NT2/D1 (cell line): Measurements from ENCODE around the gene CACNA2D3.

Experiments used
- DNase-seq: peaks from one replicate; pipeline ENCODE4 v3.0.0-alpha.2; 2011; ENCODE audit warnings: low read depth, low spot score
- H3K27me3 ChIP-seq: 2 replicates; pipeline ENCODE4 v1.6.0; 2011; ENCODE audit warnings: mild to moderate bottlenecking; ENCODE audit not compliant: insufficient read length, insufficient read depth
- H3K36me3 ChIP-seq: 2 replicates; pipeline ENCODE4 v1.6.1; 2011; ENCODE audit warnings: mild to moderate bottlenecking, low read length, mixed read lengths; ENCODE audit not compliant: insufficient read depth, insufficient read length
- H3K4me1 ChIP-seq: 2 replicates; pipeline ENCODE4 v1.5.1; 2011; ENCODE audit not compliant: insufficient read depth, insufficient read length
- H3K4me3 ChIP-seq: 2 replicates; pipeline ENCODE4 v1.5.1; 2011; ENCODE audit warnings: low read depth; ENCODE audit not compliant: insufficient read length
- H3K9ac ChIP-seq: 2 replicates; pipeline ENCODE4 v1.6.0; 2011; ENCODE audit warnings: low read depth; ENCODE audit not compliant: insufficient read length
- H3K9me3 ChIP-seq: 2 replicates; pipeline ENCODE4 v1.5.1; 2011; ENCODE audit warnings: mild to moderate bottlenecking, low read length; ENCODE audit not compliant: insufficient read depth
- SUZ12 ChIP-seq: IDR thresholded peaks from 2 replicates; pipeline ENCODE4 v1.6.1; 2011; ENCODE audit not compliant: insufficient read length, insufficient read depth; ENCODE audit errors: extremely low read depth
- YY1 ChIP-seq: IDR thresholded peaks from 2 replicates; pipeline ENCODE4 v1.6.1; 2011; ENCODE audit not compliant: insufficient read length, insufficient read depth
- ZNF274 ChIP-seq: IDR thresholded peaks from 2 replicates; pipeline ENCODE4 v1.6.1; 2011; ENCODE audit warnings: mild to moderate bottlenecking, low read depth, low read length

CACNA2D3 gene

GRCh38 chr3:54563501-54564200 lies 441.3 kb downstream of the CACNA2D3 start:
- Histone ChIP-seq H3K9ac (no peak overlapping the region), H3K4me3 (no peak overlapping the region), H3K27me3 (no peaks in the 10 kb centered on the region)

GRCh38 chr3:54564374-54564925 lies 442.1 kb downstream of the CACNA2D3 start:
- H3K36me3 ChIP-seq = no peaks in the 10 kb centered on the region
- no peak overlapping the region for H3K4me3 ChIP-seq
- H3K27me3 ChIP-seq = no peaks in the 10 kb centered on the region
- no peak for DNase-seq
- no peaks in the 10 kb centered on the region for H3K9me3 ChIP-seq
- H3K9ac ChIP-seq = no peak overlapping the region
- H3K4me1 ChIP-seq = no peaks in the 10 kb centered on the region
- no peak for TF ChIP-seq YY1
- no peak for TF ChIP-seq ZNF274
- no peak for TF ChIP-seq SUZ12

More at GRCh38 chr3:54563501-54564200, 441.3 kb downstream of the CACNA2D3 start:
- no peaks in the 10 kb centered on the region for H3K4me1 ChIP-seq
- TF ChIP-seq ZNF274 (no peak), YY1 (no peak), SUZ12 (no peak)
- no peaks in the 10 kb centered on the region for H3K9me3 ChIP-seq
- no peak for DNase-seq
- no peaks in the 10 kb centered on the region for H3K36me3 ChIP-seq

GRCh38 chr3:54565956-54566355 lies 443.6 kb downstream of the CACNA2D3 start:
- no peaks in the 10 kb centered on the region for H3K9me3 ChIP-seq
- H3K9ac ChIP-seq = no peak overlapping the region
- H3K27me3 ChIP-seq = no peaks in the 10 kb centered on the region
- no peaks in the 10 kb centered on the region for H3K4me1 ChIP-seq
- no peak for TF ChIP-seq SUZ12
- TF ChIP-seq ZNF274 = no peak
- TF ChIP-seq YY1 = no peak
- H3K36me3 ChIP-seq = no peaks in the 10 kb centered on the region
- no peak overlapping the region for H3K4me3 ChIP-seq
- DNase-seq = no peak

- Histone ChIP-seq H3K36me3 (no peaks in the 10 kb centered on the region), H3K4me1 (no peaks in the 10 kb centered on the region), H3K4me3 (no peak overlapping the region), H3K9me3 (no peaks in the 10 kb centered on the region), H3K9ac (no peak overlapping the region), H3K27me3 (no peaks in the 10 kb centered on the region)
- no peak for TF ChIP-seq SUZ12
- no peak for TF ChIP-seq ZNF274
- TF ChIP-seq YY1 = no peak
- DNase-seq = no peak
Observed at GRCh38 chr3:54567949-54568348, 445.6 kb downstream of the CACNA2D3 start.

DNA sequence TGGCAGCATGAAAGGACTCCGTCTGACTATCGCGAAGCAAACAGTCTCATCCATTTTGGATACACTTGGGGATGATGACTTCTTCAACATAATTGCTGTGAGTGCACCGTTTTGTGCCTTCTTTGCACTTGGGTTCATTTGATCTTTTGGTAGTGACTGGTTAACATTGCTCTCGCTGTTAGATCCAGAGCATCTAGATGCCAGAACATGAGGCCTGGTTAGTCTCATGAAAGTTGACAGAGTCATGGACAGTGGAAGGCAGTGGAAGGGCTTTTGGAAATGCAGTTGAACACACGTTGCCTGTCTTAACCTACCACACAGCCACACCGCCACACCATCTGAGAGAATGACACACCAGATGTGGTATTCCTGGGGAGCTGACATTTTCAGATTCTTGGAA lies 447.7 kb downstream of the CACNA2D3 start:
- Histone ChIP-seq H3K4me3 (no peak overlapping the region), H3K9ac (no peak overlapping the region), H3K4me1 (no peaks in the 10 kb centered on the region), H3K9me3 (no peaks in the 10 kb centered on the region), H3K27me3 (no peaks in the 10 kb centered on the region), H3K36me3 (no peaks in the 10 kb centered on the region)
- no peak for DNase-seq
- no peak for TF ChIP-seq YY1
- no peak for TF ChIP-seq SUZ12
- TF ChIP-seq ZNF274 = no peak

GRCh38 chr3:54572197-54572895 lies 450.0 kb downstream of the CACNA2D3 start:
- no peak overlapping the region for H3K4me3 ChIP-seq
- TF ChIP-seq ZNF274 = no peak
- TF ChIP-seq SUZ12 = no peak
- no peak for TF ChIP-seq YY1
- H3K36me3 ChIP-seq = no peaks in the 10 kb centered on the region
- no peak overlapping the region for H3K9ac ChIP-seq
- H3K4me1 ChIP-seq = no peaks in the 10 kb centered on the region
- no peak for DNase-seq
- H3K9me3 ChIP-seq = no peaks in the 10 kb centered on the region
- no peaks in the 10 kb centered on the region for H3K27me3 ChIP-seq

DNA sequence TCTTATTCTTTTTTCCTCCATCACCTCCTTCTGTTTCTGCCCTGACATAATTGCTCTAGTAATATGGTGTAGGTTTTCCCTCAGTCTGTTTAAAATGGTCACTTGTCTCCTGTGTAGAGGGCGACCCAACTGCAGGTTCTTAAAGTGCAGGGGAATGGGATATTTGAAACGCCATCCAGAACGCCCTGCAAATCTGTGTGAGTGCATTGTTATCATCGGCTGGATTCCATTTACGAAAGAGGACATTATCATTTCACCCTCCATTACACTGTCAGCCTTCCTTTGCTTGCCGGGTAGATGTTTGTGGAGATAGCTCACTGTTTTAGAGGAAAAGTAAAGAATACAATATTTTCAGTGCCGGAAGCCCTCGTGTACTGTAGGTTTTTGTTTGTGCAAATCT lies 451.5 kb downstream of the CACNA2D3 start:
- H3K4me3 ChIP-seq = no peak overlapping the region

More for the DNA sequence above, 451.5 kb downstream of the CACNA2D3 start:
- Histone ChIP-seq H3K4me1 (no peaks in the 10 kb centered on the region), H3K36me3 (no peaks in the 10 kb centered on the region), H3K9ac (no peak overlapping the region), H3K27me3 (no peaks in the 10 kb centered on the region), H3K9me3 (no peaks in the 10 kb centered on the region)
- TF ChIP-seq YY1 (no peak), ZNF274 (no peak), SUZ12 (no peak)
- DNase-seq = no peak
